Left lung (tissue), 10 donors: Measurements from ENCODE around the gene MAML2. TPM values are rescaled to one million over a fixed set of nuclear protein-coding genes. Genes with fewer than 3 reads are reported as not detected.

Source experiments
- ATAC-seq: fragments of 200-7000 bp; cut with Tn5 transposase; one replicate; pipeline ENCODE4 v1.9.1; 2020; ENCODE audit warnings: moderate library complexity
- DNase-seq, 4 donors: peaks; one replicate each; pipeline ENCODE4 v3.0.0-alpha.2; 2013 to 2020
- H3K27ac ChIP-seq, 2 donors: fragments of 200-600 bp; sonication (generic) in 1 of 2; one replicate each; pipeline versions ENCODE4 v1.5.0 to v1.8.0; 2020 to 2021
- H3K27me3 ChIP-seq, 2 donors: fragments of 200-600 bp; sonication (generic) in 1 of 2; one replicate each; pipeline versions ENCODE4 v1.5.0 to v1.8.0; 2020 to 2021
- H3K36me3 ChIP-seq, 2 donors: fragments of 200-600 bp; sonication (generic) in 1 of 2; one replicate each; pipeline versions ENCODE4 v1.5.0 to v1.8.0; 2020 to 2021
- H3K4me1 ChIP-seq, 2 donors: fragments of 200-600 bp; one replicate each; pipeline ENCODE4 v1.8.0; 2021
- H3K4me3 ChIP-seq, 2 donors: fragments of 200-600 bp; sonication (generic) in 1 of 2; one replicate each; pipeline versions ENCODE4 v1.5.0 to v1.8.0; 2020 to 2021; ENCODE audit warnings: mild to moderate bottlenecking in 1 of 2
- H3K9me3 ChIP-seq, 2 donors: fragments of 200-600 bp; sonication (generic) in 1 of 2; one replicate each; pipeline versions ENCODE4 v1.5.0 to v1.8.0; 2020 to 2021
- intact Hi-C, 2 donors: fragments of 100-400 bp; cut with DNase I; formaldehyde crosslinking; loops; one replicate each; pipeline versions ENCODE4 v1.11.2 to v1.14.2; 2022
- polyA plus RNA-seq, 6 donors: library from polyadenylated mRNA; unstranded; fragments of 120-200 nt; gene quantifications; one replicate each; pipeline ENCODE4 v1.2.1, GENCODE V29; 2013; ENCODE audit not compliant: insufficient read length in 6 of 6
- total RNA-seq, 2 donors: library from RNA; stranded (reverse); fragmentation: NEBNext Ultra II Directional; extraction: Animal tissue kit (Norgen Biotek cat#: 25700); gene quantifications; one replicate each; pipeline ENCODE4 v1.2.1, GENCODE V29; 2021
- TF ChIP-seq, protein P1 (sequence below), 2 donors: fragments of 200-600 bp; sonication (generic) in 1 of 2; IDR thresholded peaks; one replicate each; pipeline versions ENCODE4 v1.5.0 to v1.8.0; 2021; ENCODE audit warnings: antibody characterized with exemption in 2 of 2
- donor health status: DM: no; HTN: yes; CAD: no.
- donor health status: DM: no; HTN: no; CAD: no.

Gene MAML2
- total and polyA plus RNA-seq, 8 donors: 18.7 to 44.0 (median 36.6) TPM

DNA sequence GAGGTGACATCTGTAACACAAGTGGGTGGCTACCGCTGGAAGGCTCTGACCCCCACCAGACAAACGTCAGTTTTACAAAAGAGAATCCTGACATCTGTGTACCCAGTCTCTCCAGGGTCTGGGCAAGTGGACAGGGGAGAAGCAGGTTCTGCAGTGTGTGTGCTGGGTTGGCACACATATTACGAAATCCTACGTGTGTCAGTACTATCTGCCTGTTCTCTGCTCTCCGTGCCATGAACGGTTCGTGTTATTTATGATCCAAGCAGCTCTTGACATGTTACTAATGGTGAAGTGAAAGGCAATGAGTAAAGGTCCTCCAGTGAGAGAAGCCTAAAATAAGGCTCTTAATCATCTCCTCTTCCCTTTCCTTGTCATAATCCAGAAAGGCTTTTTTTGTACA is 217.6 kb downstream of the MAML2 start:
- no peaks in the 10 kb centered on the region for H3K9me3 ChIP-seq
- H3K27me3 ChIP-seq: no peaks in the 10 kb centered on the region
- H3K4me3 ChIP-seq: no peak overlapping the region
- no peaks in the 10 kb centered on the region for H3K4me1 ChIP-seq
- TF ChIP-seq, protein P1, sequence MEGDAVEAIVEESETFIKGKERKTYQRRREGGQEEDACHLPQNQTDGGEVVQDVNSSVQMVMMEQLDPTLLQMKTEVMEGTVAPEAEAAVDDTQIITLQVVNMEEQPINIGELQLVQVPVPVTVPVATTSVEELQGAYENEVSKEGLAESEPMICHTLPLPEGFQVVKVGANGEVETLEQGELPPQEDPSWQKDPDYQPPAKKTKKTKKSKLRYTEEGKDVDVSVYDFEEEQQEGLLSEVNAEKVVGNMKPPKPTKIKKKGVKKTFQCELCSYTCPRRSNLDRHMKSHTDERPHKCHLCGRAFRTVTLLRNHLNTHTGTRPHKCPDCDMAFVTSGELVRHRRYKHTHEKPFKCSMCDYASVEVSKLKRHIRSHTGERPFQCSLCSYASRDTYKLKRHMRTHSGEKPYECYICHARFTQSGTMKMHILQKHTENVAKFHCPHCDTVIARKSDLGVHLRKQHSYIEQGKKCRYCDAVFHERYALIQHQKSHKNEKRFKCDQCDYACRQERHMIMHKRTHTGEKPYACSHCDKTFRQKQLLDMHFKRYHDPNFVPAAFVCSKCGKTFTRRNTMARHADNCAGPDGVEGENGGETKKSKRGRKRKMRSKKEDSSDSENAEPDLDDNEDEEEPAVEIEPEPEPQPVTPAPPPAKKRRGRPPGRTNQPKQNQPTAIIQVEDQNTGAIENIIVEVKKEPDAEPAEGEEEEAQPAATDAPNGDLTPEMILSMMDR (IDR thresholded peaks at IDR 0.05): no peak
- DNase-seq (no peak), ATAC-seq (peak; percentile 40)
- intact Hi-C loops: no loop called here
- no peaks in the 10 kb centered on the region for H3K36me3 ChIP-seq
- no peak overlapping the region for H3K27ac ChIP-seq

DNA sequence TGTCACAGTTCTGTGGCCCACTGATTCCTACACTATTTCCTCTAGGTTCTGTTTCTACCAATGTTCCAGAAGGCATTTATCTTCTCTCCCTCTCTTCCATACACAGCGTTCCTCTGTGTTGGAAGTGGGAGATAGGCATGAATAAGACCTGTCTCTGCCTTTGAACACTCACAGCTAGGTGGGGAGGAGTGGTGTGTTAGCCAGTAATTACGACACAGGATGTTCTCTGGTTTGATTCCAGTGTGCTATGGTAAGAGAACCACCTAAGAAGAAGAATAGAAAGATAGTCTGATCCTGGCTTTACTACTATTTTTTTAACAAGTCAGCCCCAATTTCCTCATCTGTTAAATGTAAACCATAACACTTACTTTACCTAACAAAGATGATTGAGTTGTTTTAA is 218.8 kb downstream of the MAML2 start:
- Histone ChIP-seq H3K36me3 (no peaks in the 10 kb centered on the region), H3K27ac (no peak overlapping the region), H3K4me3 (no peak overlapping the region), H3K4me1 (no peaks in the 10 kb centered on the region), H3K27me3 (no peaks in the 10 kb centered on the region), H3K9me3 (no peaks in the 10 kb centered on the region)
- TF ChIP-seq, protein P1 (IDR thresholded peaks at IDR 0.05): no peak
- intact Hi-C loops: no loop called here
- DNase-seq: no peak
- no peak for ATAC-seq

DNA sequence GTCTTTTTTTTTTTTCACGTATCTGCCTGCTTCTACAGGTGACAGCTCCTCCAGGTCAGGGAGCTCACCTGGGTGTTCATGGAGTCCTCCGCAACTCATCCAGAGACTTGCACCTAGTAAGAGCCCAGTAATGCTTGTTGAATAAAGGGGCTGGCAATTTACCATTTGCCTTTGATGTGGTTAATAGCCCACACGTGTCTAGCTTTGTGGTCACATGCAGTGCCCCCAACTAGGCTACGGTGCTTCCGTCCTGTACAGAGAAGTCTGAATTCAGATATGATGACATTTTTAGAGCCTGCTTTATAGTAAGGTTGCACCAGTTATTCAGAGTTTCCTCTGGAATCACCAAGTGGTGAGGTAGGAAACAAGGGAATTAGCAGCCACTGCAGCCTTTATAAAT is 219.7 kb downstream of the MAML2 start:
- DNase-seq: no peak
- Histone ChIP-seq H3K4me1 (no peaks in the 10 kb centered on the region), H3K9me3 (no peaks in the 10 kb centered on the region), H3K27me3 (no peaks in the 10 kb centered on the region), H3K4me3 (no peak overlapping the region), H3K27ac (no peak overlapping the region), H3K36me3 (no peaks in the 10 kb centered on the region)
- ATAC-seq: no peak
- TF ChIP-seq, protein P1 (IDR thresholded peaks at IDR 0.05): no peak
- intact Hi-C loops: no loop called here

DNA sequence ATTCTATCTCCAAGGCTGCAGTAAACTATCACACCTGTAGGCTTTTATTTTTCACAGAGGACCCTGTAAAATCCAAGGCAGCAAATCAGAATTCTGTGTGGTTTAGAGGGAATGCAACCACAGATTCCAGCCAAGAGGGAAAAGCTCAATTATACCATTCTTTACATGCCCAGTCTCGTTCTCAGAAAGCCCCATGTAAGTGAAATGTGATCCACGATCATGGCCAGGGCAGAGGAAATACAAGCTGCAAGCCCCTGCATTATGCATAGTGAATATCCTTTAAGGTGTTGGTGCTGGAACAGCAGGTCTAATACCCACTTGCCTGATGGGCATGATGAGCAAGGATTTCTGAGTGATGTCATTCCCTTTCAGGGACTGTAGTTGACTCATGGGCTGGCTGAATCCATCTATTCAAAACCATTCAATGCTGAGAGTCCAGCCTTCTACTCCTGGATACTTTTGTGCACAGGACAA is 220.4 kb downstream of the MAML2 start:
- Histone ChIP-seq H3K27me3 (no peaks in the 10 kb centered on the region), H3K4me1 (no peaks in the 10 kb centered on the region), H3K27ac (no peak overlapping the region), H3K9me3 (no peaks in the 10 kb centered on the region), H3K36me3 (no peaks in the 10 kb centered on the region), H3K4me3 (no peak overlapping the region)
- ATAC-seq (no peak), DNase-seq (no peak)
- intact Hi-C loops: no loop called here
- TF ChIP-seq, protein P1 (IDR thresholded peaks at IDR 0.05): no peak

DNA sequence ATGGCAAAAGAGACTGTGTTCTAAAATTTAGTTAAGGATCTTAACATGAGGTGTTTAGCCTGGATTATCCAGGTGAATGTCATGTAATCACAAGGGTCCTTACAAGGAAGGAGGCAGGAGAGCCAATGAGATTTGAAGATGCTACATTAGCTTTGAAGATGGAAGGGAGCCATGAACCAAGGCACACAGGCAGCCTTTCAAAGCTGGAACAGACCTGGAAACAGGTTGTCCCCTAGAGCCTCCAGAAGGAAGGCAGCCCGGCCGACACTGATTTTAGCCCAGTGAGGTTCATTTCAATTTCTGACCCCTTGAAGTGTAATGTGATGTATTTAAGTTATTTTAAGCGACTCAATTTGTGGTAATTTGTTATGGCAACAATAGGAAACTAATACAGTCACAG is 223.8 kb downstream of the MAML2 start:
- H3K4me3 ChIP-seq: no peak overlapping the region
- ATAC-seq: no peak
- TF ChIP-seq, protein P1 (IDR thresholded peaks at IDR 0.05): no peak
- peaks cover 0 to 3% of the 10 kb centered on the region in 2 donors for H3K4me1 ChIP-seq
- no peaks in the 10 kb centered on the region for H3K27me3 ChIP-seq
- no peaks in the 10 kb centered on the region for H3K36me3 ChIP-seq
- H3K27ac ChIP-seq: no peak overlapping the region
- no peak for DNase-seq
- H3K9me3 ChIP-seq: no peaks in the 10 kb centered on the region
- intact Hi-C loops: no loop called here
